Activated CD8-positive, alpha-beta memory T cell treated with anti-CD3 and anti-CD28 coated beads for 4 hours (primary cell): Measurements from ENCODE around the gene MRPS9.

Source experiments
- DNase-seq, 2 donors: peaks; one replicate each; pipeline ENCODE4 v3.0.0-alpha.2; 2020; ENCODE audit warnings: low read depth in 2 of 2

Gene MRPS9

GRCh38 chr2:105118960-105119359 lies 81.1 kb downstream of the MRPS9 start:
- no peak for DNase-seq

GRCh38 chr2:105121434-105121833 lies 83.6 kb downstream of the MRPS9 start:
- DNase-seq = no peak

- DNase-seq = no peak
These were observed 87.6 kb downstream of the MRPS9 start for GRCh38 chr2:105125428-105125827.

- no peak for DNase-seq
These were observed 88.1 kb downstream of the MRPS9 start for GRCh38 chr2:105125920-105126319.

GRCh38 chr2:105126336-105126735 lies 88.5 kb downstream of the MRPS9 start:
- no peak for DNase-seq

- DNase-seq = no peak
These were observed 89.5 kb downstream of the MRPS9 start for GRCh38 chr2:105127289-105127915.

GRCh38 chr2:105129722-105130232 lies 91.9 kb downstream of the MRPS9 start:
- DNase-seq = no peak

GRCh38 chr2:105130546-105130945 lies 92.7 kb downstream of the MRPS9 start:
- DNase-seq = no peak

- no peak for DNase-seq
These were observed 96.2 kb downstream of the MRPS9 start for GRCh38 chr2:105134081-105134480.

GRCh38 chr2:105135436-105135835 lies 97.6 kb downstream of the MRPS9 start:
- DNase-seq = no peak

- DNase-seq = no peak
These were observed 98.5 kb downstream of the MRPS9 start for GRCh38 chr2:105136394-105136793.

GRCh38 chr2:105138643-105139042 lies 100.8 kb downstream of the MRPS9 start:
- DNase-seq = no peak

- DNase-seq = no peak
These were observed 101.8 kb downstream of the MRPS9 start for GRCh38 chr2:105139556-105140239.

GRCh38 chr2:105140240-105140568 lies 102.3 kb downstream of the MRPS9 start:
- DNase-seq = no peak

- no peak for DNase-seq
These were observed 103.3 kb downstream of the MRPS9 start for GRCh38 chr2:105141099-105141614.

GRCh38 chr2:105142239-105142638 lies 104.4 kb downstream of the MRPS9 start:
- DNase-seq = no peak

- DNase-seq = no peak
These were observed 105.2 kb downstream of the MRPS9 start for GRCh38 chr2:105143094-105143466.

GRCh38 chr2:105143467-105144151 lies 105.7 kb downstream of the MRPS9 start:
- DNase-seq = no peak

- DNase-seq = no peak
These were observed 106.5 kb downstream of the MRPS9 start for GRCh38 chr2:105144152-105144940.

- DNase-seq = no peak
These were observed 107.1 kb downstream of the MRPS9 start for GRCh38 chr2:105144941-105145300.

GRCh38 chr2:105149272-105149671 lies 111.4 kb downstream of the MRPS9 start:
- DNase-seq = no peak
